ENCODE data around the gene HRK.

HRK gene

DNA sequence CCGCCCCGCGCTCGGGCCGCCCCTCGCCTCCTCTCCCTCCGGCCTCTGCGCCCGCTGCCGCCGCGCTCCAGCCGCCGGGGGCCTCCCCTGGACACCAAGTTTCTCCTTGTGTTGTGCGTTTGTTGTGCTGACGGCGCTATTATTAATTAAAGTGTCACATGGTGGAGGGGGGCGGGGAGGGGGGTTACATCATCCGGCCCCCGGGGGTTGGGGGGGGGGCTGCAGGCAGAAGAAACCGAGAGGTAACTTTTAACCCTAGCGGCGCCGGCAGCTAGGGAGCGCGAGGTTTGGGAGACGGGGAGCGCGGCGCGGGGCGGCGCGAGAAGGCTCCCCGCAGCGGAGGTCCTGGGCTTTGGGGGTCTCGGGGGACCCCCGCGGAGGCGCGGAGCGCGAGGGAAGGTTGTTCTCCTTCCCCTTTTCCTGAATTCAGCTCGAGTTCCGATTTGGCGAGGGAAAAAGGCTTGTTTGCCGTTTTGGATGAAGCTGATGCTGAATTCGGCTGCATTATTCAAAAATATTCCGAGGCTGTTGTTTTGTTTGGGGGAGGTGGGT is at the start of gene HRK:
Gene HRK (minus strand): TSS at position 117 of the 552 bp plus-strand sequence. CDS start 134 bp downstream, outside the sequence.
- no peak for DNase-seq (ENCODE audit: insufficient read length, low spot score)
- no peak for TF ChIP-seq POLR2A (IDR thresholded peaks at IDR 0.05; ENCODE audit: low read depth, low read length)
- no peak for FAIRE-seq

DNA sequence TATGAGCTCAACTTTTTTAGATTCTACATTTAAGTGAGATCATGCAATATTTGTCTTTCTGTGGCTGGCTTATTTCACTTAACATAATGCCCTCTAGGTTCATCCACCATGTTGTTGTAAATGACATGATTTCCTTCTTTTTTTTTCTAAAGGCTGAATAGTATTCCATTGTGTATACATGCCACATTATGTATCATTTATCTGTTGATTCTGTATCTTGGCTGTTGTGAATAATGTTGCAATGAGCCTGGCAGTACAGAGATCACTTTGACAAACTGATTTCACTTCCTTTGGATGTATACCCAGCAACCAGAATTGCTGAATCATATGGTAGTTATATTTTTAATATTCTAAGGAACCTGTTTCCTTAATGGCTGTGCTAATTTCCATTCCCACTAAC is 48.6 kb upstream of the HRK start:
- no peak for TF ChIP-seq POLR2A (IDR thresholded peaks at IDR 0.05; ENCODE audit: low read depth, low read length)
- FAIRE-seq (no peak), DNase-seq (ENCODE audit: insufficient read length, low spot score) (no peak)

DNA sequence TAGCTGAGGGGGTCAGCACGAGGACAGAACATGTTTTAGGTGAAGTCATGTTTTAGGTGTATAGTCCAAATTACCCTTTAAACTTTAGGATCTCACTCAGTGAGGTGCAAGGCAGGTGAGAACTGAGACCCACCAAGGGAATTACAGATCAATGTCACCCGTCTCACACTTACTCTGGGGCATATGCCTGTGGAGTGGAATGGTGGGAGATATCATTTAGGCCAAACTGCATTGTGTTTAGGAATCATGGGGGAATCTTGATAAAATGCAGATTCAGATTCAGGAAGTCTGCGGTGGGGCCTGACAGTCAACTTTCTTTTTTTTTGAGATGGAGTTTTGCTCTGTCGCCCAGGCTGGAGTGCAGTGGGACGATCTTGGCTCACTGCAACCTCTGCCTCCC is 47.3 kb upstream of the HRK start:
- DNase-seq (ENCODE audit: insufficient read length, low spot score) (no peak), FAIRE-seq (no peak)
- no peak for TF ChIP-seq POLR2A (IDR thresholded peaks at IDR 0.05; ENCODE audit: low read depth, low read length)

DNA sequence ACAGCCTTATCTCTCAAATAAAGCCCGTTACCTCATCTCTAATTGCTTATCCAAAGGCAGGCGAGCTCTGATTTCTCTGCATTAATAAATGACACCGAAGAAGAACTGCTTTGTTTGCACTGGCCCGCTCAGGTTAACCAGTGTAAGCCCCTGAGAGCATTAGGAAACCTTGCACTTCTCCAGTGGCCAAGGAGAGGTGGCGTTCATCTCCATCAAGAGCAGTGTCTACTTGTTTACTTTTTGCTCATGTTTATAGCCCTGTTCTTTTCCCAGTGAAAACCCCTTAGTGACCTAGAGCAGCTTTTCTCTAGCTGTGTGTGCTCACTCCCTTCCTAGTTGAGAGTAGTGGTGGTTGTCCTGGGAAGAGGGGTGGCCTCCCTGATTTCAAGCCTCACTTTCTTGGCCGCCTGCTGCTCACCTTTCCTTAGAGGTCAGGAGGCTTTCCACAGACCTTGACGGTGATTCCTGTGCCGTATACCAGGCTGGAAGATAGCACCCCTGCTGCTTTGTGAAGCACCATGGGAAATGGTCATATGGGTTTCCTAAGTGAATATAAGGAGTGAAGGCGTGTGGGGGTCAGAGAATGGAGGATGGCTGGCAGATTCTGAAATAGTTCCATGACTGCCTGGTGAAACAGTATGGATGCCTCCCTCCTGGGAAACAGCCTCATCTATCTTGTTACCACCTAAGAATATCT is 46.2 kb upstream of the HRK start:
- DNase-seq (ENCODE audit: insufficient read length, low spot score), result no peak
- TF ChIP-seq POLR2A (IDR thresholded peaks at IDR 0.05; ENCODE audit: low read depth, low read length), result no peak
- FAIRE-seq, result no peak

DNA sequence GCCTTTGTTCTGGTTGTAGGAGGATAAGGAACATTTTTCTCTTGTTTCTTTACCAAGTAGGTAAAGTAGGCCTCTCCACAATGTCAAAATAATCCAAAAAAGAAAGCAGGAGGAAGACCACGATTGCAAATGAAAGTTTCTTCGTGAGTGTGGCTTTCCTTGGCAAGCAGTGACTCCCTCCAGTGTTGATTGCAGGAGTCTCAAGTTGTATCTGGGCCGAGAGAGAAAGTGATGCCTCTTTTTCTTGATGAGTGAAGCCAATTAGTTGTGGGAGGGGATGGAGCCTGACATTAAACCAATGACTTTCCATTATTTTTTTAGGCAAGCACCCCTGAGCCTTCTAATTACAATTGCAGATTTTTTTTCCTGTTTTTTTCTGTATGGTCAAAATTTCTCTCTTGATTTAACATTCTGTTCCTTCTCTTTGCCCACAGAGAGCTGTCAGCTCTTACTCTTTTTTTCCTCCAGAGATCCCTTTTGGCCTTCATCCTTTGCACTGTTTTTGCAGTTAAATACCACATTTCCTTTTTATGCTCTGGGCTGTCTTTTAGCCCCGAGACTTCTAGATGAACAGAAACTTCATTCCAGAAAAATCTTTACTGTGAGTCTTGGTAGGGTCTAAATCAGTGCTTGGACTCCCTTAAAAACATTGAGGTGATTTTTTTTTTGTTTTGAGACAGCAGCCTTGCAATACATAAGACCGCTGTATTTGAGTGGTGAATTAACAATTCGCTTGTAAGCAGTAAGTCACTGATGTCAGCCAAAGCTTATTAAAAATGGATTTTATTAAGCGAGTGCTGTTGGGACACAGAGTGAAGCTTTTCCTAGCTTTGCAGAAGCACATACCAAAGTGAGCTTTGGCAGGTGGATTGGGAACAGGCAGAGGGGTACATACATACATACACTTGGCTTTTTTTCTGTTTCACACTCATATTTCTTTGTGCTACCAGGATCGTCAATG is 45.3 kb upstream of the HRK start:
- DNase-seq (ENCODE audit: insufficient read length, low spot score) (no peak), FAIRE-seq (no peak)
- TF ChIP-seq POLR2A (IDR thresholded peaks at IDR 0.05; ENCODE audit: low read depth, low read length), result no peak

DNA sequence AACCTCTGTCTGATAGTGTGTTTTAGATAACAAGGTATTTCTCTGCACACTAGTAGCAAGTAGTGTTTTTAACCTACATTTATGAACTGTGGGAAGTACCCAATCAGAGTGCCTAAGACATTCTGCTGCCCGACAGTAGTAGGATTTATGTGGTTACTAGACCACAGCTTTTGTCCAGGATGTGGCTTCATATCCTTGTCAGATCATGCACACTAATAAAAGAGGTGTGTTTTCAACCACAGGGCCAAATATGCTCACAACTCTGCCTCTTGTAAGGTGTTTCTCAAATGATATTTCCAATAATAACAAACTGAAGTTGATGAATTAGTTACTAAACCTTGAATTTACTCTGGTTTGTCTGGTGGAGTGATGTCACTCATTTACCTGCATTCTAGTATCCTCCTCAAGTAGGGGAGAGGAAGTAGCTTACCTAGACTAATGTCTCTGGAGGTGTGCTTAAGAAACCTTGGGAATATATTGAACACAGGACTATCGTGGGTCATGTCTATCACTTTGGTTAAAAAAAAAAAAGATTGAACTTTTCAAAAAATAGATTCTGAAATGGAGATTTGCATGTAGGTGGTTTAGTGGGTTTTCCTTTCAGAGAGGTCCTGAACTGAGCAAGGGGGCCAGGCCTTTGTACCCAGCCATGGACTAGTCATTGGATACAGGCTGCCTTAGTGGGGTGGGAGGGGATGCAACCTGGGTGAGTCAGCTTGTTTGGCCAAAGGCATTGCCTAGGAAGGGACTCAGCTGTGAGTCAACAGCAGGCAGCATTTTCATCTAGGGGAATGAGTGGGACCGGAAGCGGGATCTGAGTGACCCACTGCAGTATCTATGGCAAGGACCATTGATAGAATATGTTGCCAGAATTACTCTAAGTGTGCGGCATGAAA is 43.6 kb upstream of the HRK start:
- FAIRE-seq (peak; percentile 97), DNase-seq (ENCODE audit: insufficient read length, low spot score) (peak; percentile 68)
- no peak for TF ChIP-seq POLR2A (IDR thresholded peaks at IDR 0.05; ENCODE audit: low read depth, low read length)

DNA sequence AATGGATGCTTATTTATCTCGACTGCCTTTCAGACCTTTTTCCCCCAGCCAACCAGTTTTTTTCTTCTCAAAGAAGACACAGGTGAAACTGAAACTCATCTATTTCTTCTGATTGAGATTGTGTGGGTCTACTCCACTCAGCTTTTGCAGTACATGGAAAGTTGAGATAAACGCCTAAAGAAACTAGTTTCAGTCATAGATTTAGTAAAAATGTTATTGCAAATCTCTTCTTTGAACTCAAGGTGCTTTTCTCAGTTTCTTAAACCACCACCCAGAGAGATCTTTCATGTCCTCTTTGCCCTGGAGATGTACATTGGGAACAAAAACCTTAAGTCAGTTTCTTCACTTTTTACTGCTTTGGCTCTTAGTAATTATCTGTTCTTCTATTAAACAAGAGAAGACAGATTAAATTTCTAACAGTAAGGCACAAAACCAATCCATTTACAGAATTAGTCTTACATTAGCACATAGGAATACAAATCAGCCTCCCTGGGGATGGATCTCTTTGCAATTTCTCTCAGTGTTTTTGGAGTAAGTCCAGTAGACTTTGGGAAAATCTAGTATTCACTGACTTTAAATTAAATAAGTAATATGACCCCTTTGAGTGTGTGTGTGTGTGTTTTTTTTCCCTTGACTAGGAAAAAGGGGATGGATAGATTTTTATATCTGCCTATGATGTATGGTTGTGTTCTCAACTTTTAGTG is 41.1 kb upstream of the HRK start:
- no peak for DNase-seq (ENCODE audit: insufficient read length, low spot score)
- no peak for FAIRE-seq
- TF ChIP-seq POLR2A (IDR thresholded peaks at IDR 0.05; ENCODE audit: low read depth, low read length), result no peak

DNA sequence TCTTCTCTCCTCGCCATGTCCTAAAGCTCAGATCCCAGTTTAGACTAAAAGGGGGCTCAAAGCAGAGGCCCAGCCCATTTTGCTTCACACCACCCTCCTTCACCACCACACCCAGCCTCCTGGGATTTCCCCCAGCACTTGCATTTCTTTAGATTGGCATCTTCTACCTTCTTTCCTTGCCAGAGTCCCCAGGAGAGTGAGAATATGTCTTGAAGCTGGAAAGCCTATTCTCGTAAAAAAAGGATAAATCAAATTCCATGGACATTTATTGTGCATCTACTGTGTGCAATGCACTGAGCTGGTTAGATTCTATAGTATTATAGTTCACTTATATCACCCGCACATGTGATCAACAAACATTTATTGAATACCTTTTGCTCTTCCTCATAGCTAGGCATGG is 39.7 kb upstream of the HRK start:
- DNase-seq (ENCODE audit: insufficient read length, low spot score) (no peak), FAIRE-seq (no peak)
- no peak for TF ChIP-seq POLR2A (IDR thresholded peaks at IDR 0.05; ENCODE audit: low read depth, low read length)

DNA sequence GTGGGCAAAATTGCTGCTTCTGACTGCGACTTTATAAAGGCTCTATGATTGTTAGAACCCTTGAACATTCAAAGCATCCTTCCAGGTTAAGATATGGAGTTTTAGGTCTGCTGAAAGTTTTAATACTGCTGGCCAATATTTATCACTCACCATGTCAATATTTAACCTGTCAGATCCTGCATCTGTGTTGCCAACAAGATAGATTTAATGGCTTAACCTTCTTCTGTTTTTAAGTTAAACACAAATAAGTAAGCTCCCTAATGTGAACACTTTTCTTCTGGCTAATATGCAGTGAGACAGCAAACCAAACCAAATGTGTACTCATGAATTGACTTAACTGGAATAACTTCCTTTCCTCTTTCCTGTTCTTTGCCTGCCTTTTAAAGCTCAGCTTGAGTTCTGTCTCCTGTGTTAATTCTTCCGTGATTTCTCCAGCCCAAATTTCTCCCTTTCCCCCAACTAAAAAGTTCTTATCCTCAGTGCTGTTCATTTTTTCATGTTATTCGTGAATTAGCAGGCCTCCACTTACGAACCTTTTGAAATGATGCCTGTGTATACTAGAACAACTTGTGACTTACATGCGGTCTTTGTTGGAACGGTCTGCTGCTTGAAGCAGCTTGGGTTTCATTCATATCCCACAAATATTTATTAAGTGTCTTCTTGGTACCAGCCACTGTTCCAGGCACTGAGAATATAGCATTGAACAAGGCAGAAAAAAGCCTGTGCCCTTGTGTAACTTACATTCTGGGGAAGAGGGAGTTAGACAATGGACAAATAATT is 38.7 kb upstream of the HRK start:
- DNase-seq (ENCODE audit: insufficient read length, low spot score), result no peak
- TF ChIP-seq POLR2A (IDR thresholded peaks at IDR 0.05; ENCODE audit: low read depth, low read length), result no peak
- FAIRE-seq, result no peak

DNA sequence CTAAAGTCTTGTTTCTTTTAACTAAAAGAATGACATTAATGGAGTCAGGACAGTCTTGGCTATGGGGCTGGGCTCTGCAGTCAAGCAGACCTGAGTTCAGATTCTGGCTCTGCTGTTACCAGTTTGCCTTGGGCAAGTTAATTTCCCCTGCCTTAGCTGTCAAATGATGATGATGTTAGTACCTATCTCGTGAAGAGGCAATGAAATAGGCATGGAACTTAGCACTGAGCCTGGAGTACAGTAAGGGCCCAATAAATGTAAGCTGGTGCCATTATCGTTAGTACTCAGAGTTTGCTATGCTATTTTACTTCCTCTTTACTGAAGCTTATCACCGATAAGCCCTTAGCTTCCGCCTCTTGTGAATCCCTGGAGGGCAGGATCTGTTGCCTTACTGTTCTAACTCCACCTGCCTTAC is 38.0 kb upstream of the HRK start:
- no peak for TF ChIP-seq POLR2A (IDR thresholded peaks at IDR 0.05; ENCODE audit: low read depth, low read length)
- FAIRE-seq, result no peak
- no peak for DNase-seq (ENCODE audit: insufficient read length, low spot score)

DNA sequence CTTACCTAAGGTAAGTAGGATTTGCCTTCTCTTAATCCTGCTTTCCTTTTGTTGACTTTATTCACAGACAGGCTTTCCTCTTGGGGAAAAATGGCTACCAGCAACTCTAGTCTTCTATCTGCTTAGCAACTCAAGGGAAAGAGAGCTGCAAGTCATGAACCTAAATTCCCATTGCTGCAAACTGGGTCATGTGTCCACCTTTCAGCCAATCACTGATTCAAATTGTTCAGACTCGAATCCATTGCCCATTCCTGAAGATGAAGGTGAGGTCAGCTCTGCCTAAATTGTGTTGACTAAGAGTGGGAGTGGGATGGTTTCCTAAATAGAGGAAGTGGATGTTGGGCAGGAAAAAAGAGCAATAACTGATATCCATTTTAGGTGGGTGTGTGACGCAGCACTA is 37.2 kb upstream of the HRK start:
- FAIRE-seq, result no peak
- DNase-seq (ENCODE audit: insufficient read length, low spot score), result no peak
- TF ChIP-seq POLR2A (IDR thresholded peaks at IDR 0.05; ENCODE audit: low read depth, low read length), result no peak

DNA sequence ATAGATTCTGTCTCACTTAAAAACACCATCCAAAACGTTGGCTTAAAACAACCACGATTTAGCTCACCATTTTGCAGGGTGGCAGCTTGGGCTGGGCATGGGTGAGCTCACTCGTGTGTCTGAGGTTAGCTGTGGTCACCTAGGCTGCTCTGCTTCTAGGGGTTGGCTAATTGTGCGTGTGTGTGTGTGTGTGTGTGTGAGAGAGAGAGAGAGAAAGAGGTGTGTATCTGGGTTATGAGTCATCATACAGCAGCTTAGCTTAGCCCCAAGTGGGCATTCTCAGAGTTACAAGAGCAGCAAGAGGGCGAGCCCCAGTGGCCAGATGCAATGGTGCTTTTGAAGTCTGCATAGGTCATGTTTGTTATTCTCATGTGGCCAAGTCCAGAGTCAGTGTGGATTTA is 35.5 kb upstream of the HRK start:
- peak; percentile 77 for DNase-seq (ENCODE audit: insufficient read length, low spot score)
- TF ChIP-seq POLR2A (IDR thresholded peaks at IDR 0.05; ENCODE audit: low read depth, low read length), result no peak
- FAIRE-seq, result peak; percentile 78
